Fibroblast of lung (primary cell): Measurements from ENCODE around the gene SRRM3.
"Not testable (repeated sequence)": the region's sequence is repeated elsewhere in the genome, so short reads cannot be mapped to it uniquely, and the experiment has no call there.

ENCODE experiments used
- CTCF ChIP-seq, 2 donors: IDR thresholded peaks in 1 of 2; conservative IDR thresholded peaks in 1 of 2; 1 replicate in 1 of 2; 2 replicates in 1 of 2; pipeline ENCODE4 v1.5.1; 2011 to 2012; ENCODE audit warnings: low read length in 2 of 2, control low read depth in 1 of 2, inconsistent platforms in 1 of 2, low read depth in 1 of 2, mild to moderate bottlenecking in 1 of 2
- EZH2 ChIP-seq: IDR thresholded peaks from 2 replicates; pipeline ENCODE4 v1.5.1; 2012; ENCODE audit warnings: low read length, control low read depth, mild to moderate bottlenecking; ENCODE audit errors: missing control alignments

- not testable (repeated sequence) for TF ChIP-seq CTCF (conservative IDR thresholded peaks at IDR 0.05 in 1 of 2, IDR thresholded peaks at IDR 0.05 in 1 of 2; ENCODE audit: low read depth in 1 of 2, low read length in 2 of 2); EZH2
Observed at GRCh38 chr7:76309341-76310101, 107.8 kb downstream of the SRRM3 start.
